Psoas muscle (tissue), 8 donors: ENCODE results near the gene GTF3C1. TPM values are rescaled to one million over a fixed set of nuclear protein-coding genes. Genes with fewer than 3 reads are reported as not detected.
A peak's percentile ranks its signal among the peaks of the same experiment; 100 is the strongest.

Source experiments
- ATAC-seq, 4 donors: fragments of 200-7000 bp; cut with Tn5 transposase; one replicate each; pipeline ENCODE4 v1.9.1; 2020; ENCODE audit warnings: moderate library complexity in 3 of 4, mild to moderate bottlenecking in 2 of 4
- DNase-seq, 2 donors: peaks; one replicate each; pipeline ENCODE4 v3.0.0-alpha.2; 2020
- H3K27ac ChIP-seq: fragments of 200-600 bp; one replicate; pipeline ENCODE4 v1.8.0; 2022
- H3K27me3 ChIP-seq, 3 donors: fragments of 200-600 bp in 1 of 3; one replicate each; pipeline versions ENCODE4 v1.6.1 to v1.8.0; 2013 to 2022; ENCODE audit warnings: low read length in 2 of 3, mild to moderate bottlenecking in 2 of 3, moderate library complexity in 1 of 3; ENCODE audit not compliant: insufficient read depth in 3 of 3
- H3K36me3 ChIP-seq, 2 donors: fragments of 200-600 bp in 1 of 2; one replicate each; pipeline versions ENCODE4 v1.6.1 to v1.8.0; 2013 to 2022; ENCODE audit warnings: low read depth in 1 of 2, mild to moderate bottlenecking in 1 of 2, moderate library complexity in 1 of 2; ENCODE audit not compliant: insufficient read depth in 1 of 2
- H3K4me1 ChIP-seq: fragments of 200-600 bp; one replicate; pipeline ENCODE4 v1.8.0; 2022
- H3K4me3 ChIP-seq: fragments of 200-600 bp; one replicate; pipeline ENCODE4 v1.8.0; 2022; ENCODE audit warnings: mild to moderate bottlenecking
- H3K9me3 ChIP-seq: fragments of 200-600 bp; one replicate; pipeline ENCODE4 v1.8.0; 2022
- CTCF ChIP-seq: fragments of 200-600 bp; IDR thresholded peaks from one replicate; pipeline ENCODE4 v1.8.0; 2022; ENCODE audit warnings: antibody characterized with exemption
- WGBS, 3 donors: extraction: QIAGEN DNeasy Blood & Tissue Kit; methylation state at CpG; one replicate each; pipeline versions ENCODE4 v1.1.6 to v1.1.7; 2013; 5-methylcytosine and 5-hydroxymethylcytosine counted together
- intact Hi-C, 2 donors: fragments of 100-400 bp; cut with DNase I; formaldehyde crosslinking; loops; one replicate each; pipeline versions ENCODE4 v1.11.0 to v1.14.2; 2022
- polyA plus RNA-seq, 3 donors: library from polyadenylated mRNA; stranded (reverse); fragments of 200-250 nt; gene quantifications; one replicate each; pipeline ENCODE4 v1.2.3, GENCODE V29; 2013
- total RNA-seq, 4 donors: library from RNA; stranded (reverse); fragmentation: NEBNext Ultra II Directional in 2 of 4; extraction: Animal tissue kit (Norgen Biotek cat#: 25700) in 2 of 4; gene quantifications; one replicate each; pipeline versions ENCODE4 v1.2.1 to v1.2.4, GENCODE V29; 2021 to 2023
- donor health status: healthy with polysubstance abuse.
- donor health status: DM: no; HTN: no; CAD: no; lungs with moderate emphysema.
- donor health status: Bipolar disorder and iron deficiency.
- donor health status: healthy.
- donor health status: DM: yes; HTN: yes; CAD: no.
- donor health status: DM: no; HTN: no; CAD: no.
- donor health status: DM: no; HTN: no; CAD: no.
- donor health status: DM: yes; HTN: yes; CAD: no.

Gene GTF3C1
- total and polyA plus RNA-seq, 7 donors: 35.2 to 95.5 (median 50.6) TPM

- intact Hi-C loops: loop anchor here in 1 of 2 donors (2.0 kb wide), 1 partner anchor 33 kb away; the partner anchor contains the start of gene KATNIP
- H3K9me3 ChIP-seq: no peaks in the 10 kb centered on the region
- peaks cover 0 to 9% of the 10 kb centered on the region in 2 donors for H3K36me3 ChIP-seq
- H3K27ac ChIP-seq: peak overlapping the region; percentile 91
- H3K4me1 ChIP-seq: peaks cover 62% of the 10 kb centered on the region
- H3K4me3 ChIP-seq: no peak overlapping the region
- H3K27me3 ChIP-seq: no peaks in the 10 kb centered on the region
- no peak for DNase-seq
- WGBS, 3 donors: 44 to 67% (median 50%) methylated on average over 7 of the region's 7 CpGs
- ATAC-seq: no peak
- no peak for TF ChIP-seq CTCF
These were observed 32.0 kb downstream of the GTF3C1 start for GRCh38 chr16:27517664-27518063.

GRCh38 chr16:27516365-27516764, 33.3 kb downstream of the GTF3C1 start:
- Histone ChIP-seq H3K27me3 (no peaks in the 10 kb centered on the region), H3K36me3 (peaks cover 0 to 17% of the 10 kb centered on the region in 2 donors), H3K4me1 (peaks cover 54% of the 10 kb centered on the region), H3K27ac (peak overlapping the region; percentile 91), H3K4me3 (no peak overlapping the region), H3K9me3 (no peaks in the 10 kb centered on the region)
- TF ChIP-seq CTCF: no peak
- ATAC-seq (no peak), DNase-seq (no peak)
- whole genome bisulfite sequencing, 3 donors: 93 to 95% (median 95%) methylated on average over 11 of the region's 11 CpGs
- intact Hi-C loops: loop anchor here in 1 of 2 donors (2.0 kb wide), 1 partner anchor 34 kb away; the partner anchor contains the start of gene KATNIP

- peaks cover 0 to 22% of the 10 kb centered on the region in 2 donors for H3K36me3 ChIP-seq
- peak in 1 of 2 donors; percentile 59 for DNase-seq
- H3K9me3 ChIP-seq: no peaks in the 10 kb centered on the region
- peak in 3 of 4 donors; percentile 48 to 53 (median 48) for ATAC-seq
- H3K27me3 ChIP-seq: no peaks in the 10 kb centered on the region
- peaks cover 51% of the 10 kb centered on the region for H3K4me1 ChIP-seq
- intact Hi-C loops: loop anchor here in 1 of 2 donors (2.0 kb wide), 1 partner anchor 35 kb away; the partner anchor contains the start of gene KATNIP
- TF ChIP-seq CTCF: peak; percentile 50
- H3K27ac ChIP-seq: peak overlapping the region; percentile 91
- no peak overlapping the region for H3K4me3 ChIP-seq
- WGBS, 3 donors: 79 to 91% (median 84%) methylated on average over 9 of the region's 9 CpGs
These were observed 33.8 kb downstream of the GTF3C1 start for GRCh38 chr16:27515874-27516353.

GRCh38 chr16:27514806-27515205, 34.9 kb downstream of the GTF3C1 start:
- Histone ChIP-seq H3K4me1 (peaks cover 43% of the 10 kb centered on the region), H3K36me3 (peaks cover 0 to 33% of the 10 kb centered on the region in 2 donors), H3K9me3 (no peaks in the 10 kb centered on the region), H3K4me3 (no peak overlapping the region), H3K27me3 (no peaks in the 10 kb centered on the region), H3K27ac (peak overlapping the region; percentile 91)
- WGBS, 3 donors: 52 to 90% (median 60%) methylated on average over 12 of the region's 12 CpGs
- ATAC-seq (peak in 2 of 4 donors; percentile 22 to 57), DNase-seq (peak in 1 of 2 donors; percentile 81)
- no peak for TF ChIP-seq CTCF
- intact Hi-C loops: no loop called here
